ENCODE measurements around the gene HCN3.

HCN3 gene

DNA sequence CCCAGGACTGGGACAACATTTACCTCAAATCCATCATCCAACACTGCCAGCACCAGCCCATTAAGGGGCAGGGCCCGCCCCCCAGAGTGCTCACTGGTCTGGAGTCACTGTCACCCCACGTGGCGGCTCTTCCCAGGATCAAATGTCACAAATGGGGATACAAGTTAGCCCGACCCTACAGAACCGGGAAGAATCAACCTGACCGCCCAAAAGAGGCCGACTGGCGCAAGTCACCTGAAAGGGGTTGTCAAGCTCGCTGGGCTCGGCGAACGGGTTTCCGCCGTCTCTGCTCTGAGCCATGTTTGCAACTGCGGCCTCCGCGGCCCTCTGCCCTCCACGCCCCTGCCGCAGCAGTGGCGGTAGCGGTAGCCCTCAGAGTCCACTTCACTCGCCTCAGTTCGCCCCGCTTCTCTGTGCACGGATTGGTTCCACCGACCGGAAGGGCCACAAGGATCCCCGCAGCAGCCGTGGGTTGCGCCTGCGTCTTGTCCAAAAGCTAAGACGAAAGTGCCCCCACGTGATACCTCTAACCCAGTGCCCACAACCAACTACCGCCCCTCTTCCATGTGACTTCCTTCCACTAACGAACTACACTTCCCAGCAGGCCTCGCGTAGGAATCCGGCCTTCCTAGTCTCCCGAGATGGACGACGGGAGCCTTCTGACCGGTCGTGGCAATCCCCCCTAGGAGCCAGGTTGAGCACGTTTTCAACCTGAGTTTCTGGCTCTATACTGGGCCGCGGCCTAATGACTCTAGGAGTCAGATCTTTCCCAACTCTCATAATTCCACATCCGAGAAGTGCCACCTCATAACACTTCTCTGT lies 15.2 kb upstream of the HCN3 start, which contains the start of gene SCAMP3 (continued):
- TF ChIP-seq ZNF155 (tag by site-specific recombination; IDR thresholded peaks at IDR 0.05) (no peak), ZNF23 (tag by site-specific recombination; IDR thresholded peaks at IDR 0.05; ENCODE audit: borderline replicate concordance) (no peak), ZNF747 (tag by site-specific recombination; IDR thresholded peaks at IDR 0.05) (no peak), OVOL3 (tag by site-specific recombination; IDR thresholded peaks at IDR 0.05) (0 out of 2 replicates have a peak, but pooled peaks have one; percentile 22), ZNF16 (tag by site-specific recombination; IDR thresholded peaks at IDR 0.05; ENCODE audit: low read depth) (no peak), KLF9 (tag by site-specific recombination; IDR thresholded peaks at IDR 0.05; ENCODE audit: low read depth) (peak; percentile 50), ZNF792 (tag by site-specific recombination; IDR thresholded peaks at IDR 0.05) (no peak), ZNF514 (tag by site-specific recombination; IDR thresholded peaks at IDR 0.05) (no peak), ZNF292 (tag by site-specific recombination; IDR thresholded peaks at IDR 0.05; ENCODE audit: borderline replicate concordance, low read depth) (no peak), ZEB2 (tag by site-specific recombination; IDR thresholded peaks at IDR 0.05) (peak; percentile 80), HOXD13 (CRISPR knock-in tag; IDR thresholded peaks at IDR 0.05; ENCODE audit: borderline replicate concordance) (no peak), ZNF561 (tag by site-specific recombination; IDR thresholded peaks at IDR 0.05; ENCODE audit: borderline replicate concordance) (no peak), GLIS2 (tag by site-specific recombination; IDR thresholded peaks at IDR 0.05) (peak; percentile 62), ZNF473 (tag by site-specific recombination; IDR thresholded peaks at IDR 0.05) (no peak), ZNF549 (tag by site-specific recombination; IDR thresholded peaks at IDR 0.05) (no peak), REPIN1 (tag by site-specific recombination; IDR thresholded peaks at IDR 0.05; ENCODE audit: low read depth) (no peak), ZBTB48 (tag by site-specific recombination; IDR thresholded peaks at IDR 0.05) (no peak), ZNF398 (tag by site-specific recombination; IDR thresholded peaks at IDR 0.05) (no peak), ZNF366 (tag by site-specific recombination; conservative IDR thresholded peaks at IDR 0.05) (no peak), ZNF837 (tag by site-specific recombination; IDR thresholded peaks at IDR 0.05) (0 out of 2 replicates have a peak, but pooled peaks have one; percentile 26), ZNF623 (tag by site-specific recombination; IDR thresholded peaks at IDR 0.05) (no peak), ZNF707 (tag by site-specific recombination; IDR thresholded peaks at IDR 0.05) (no peak), KLF7 (tag by site-specific recombination; IDR thresholded peaks at IDR 0.05; ENCODE audit: borderline replicate concordance) (no peak; the same call in 1 of the 2 replicates), ZFHX2 (tag by site-specific recombination; conservative IDR thresholded peaks at IDR 0.05) (peak; percentile 45; the same call in 1 of the 2 replicates), EGR2 (tag by site-specific recombination; IDR thresholded peaks at IDR 0.05; ENCODE audit: low read depth) (peak; percentile 50; the same call in 1 of the 2 replicates), ZFP37 (tag by site-specific recombination; IDR thresholded peaks at IDR 0.05) (peak; percentile 62; the same call in 1 of the 2 replicates), ZNF24 (tag by site-specific recombination; IDR thresholded peaks at IDR 0.05) (peak; percentile 65; the same call in 1 of the 2 replicates), ZNF645 (tag by site-specific recombination; IDR thresholded peaks at IDR 0.05) (no peak), ZNF529 (tag by site-specific recombination; IDR thresholded peaks at IDR 0.05; ENCODE audit: insufficient replicate concordance) (no peak), GLI2 (tag by site-specific recombination; IDR thresholded peaks at IDR 0.05; ENCODE audit: borderline replicate concordance, low read depth) (no peak), TCF7L2 (IDR thresholded peaks at IDR 0.05; ENCODE audit: borderline replicate concordance, low read depth, low read length) (no peak), KLF16 (tag by site-specific recombination; IDR thresholded peaks at IDR 0.05) (peak; percentile 71), ZNF335 (tag by site-specific recombination; conservative IDR thresholded peaks at IDR 0.05) (peak; percentile 78), ZNF174 (tag by site-specific recombination; IDR thresholded peaks at IDR 0.05) (no peak), SETDB1 (IDR thresholded peaks at IDR 0.05; ENCODE audit: insufficient read length, low read length) (no peak)
- TF ChIP-seq, protein P1, sequence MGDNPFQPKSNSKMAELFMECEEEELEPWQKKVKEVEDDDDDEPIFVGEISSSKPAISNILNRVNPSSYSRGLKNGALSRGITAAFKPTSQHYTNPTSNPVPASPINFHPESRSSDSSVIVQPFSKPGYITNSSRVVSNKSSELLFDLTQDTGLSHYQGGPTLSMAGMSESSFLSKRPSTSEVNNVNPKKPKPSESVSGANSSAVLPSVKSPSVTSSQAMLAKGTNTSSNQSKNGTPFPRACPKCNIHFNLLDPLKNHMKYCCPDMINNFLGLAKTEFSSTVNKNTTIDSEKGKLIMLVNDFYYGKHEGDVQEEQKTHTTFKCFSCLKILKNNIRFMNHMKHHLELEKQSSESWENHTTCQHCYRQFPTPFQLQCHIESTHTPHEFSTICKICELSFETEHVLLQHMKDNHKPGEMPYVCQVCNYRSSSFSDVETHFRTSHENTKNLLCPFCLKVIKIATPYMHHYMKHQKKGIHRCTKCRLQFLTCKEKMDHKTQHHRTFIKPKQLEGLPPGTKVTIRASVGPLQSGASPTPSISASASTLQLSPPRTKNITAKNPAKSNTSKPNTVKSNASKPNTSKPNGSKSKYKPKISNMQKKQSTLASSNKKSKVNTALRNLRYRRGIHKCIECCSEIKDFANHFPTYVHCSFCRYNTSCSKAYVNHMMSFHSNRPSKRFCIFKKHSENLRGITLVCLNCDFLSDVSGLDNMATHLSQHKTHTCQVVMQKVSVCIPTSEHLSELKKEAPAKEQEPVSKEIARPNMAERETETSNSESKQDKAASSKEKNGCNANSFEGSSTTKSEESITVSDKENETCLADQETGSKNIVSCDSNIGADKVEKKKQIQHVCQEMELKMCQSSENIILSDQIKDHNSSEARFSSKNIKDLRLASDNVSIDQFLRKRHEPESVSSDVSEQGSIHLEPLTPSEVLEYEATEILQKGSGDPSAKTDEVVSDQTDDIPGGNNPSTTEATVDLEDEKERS (tag by site-specific recombination; IDR thresholded peaks at IDR 0.05), result no peak

Data from HEK293 (cell line).